Dermis blood vessel endothelial cell (primary cell): ENCODE data around the gene TM9SF2. TPM values are rescaled to one million over a fixed set of nuclear protein-coding genes. Genes with fewer than 3 reads are reported as not detected.
A peak's percentile ranks its signal among the peaks of the same experiment; 100 is the strongest.

Experiments
- DNase-seq: peaks from one replicate; pipeline ENCODE4 v3.0.0; 2010
- total RNA-seq: library from RNA; depleted of rRNA; stranded (reverse); fragments of >200 nt; gene quantifications from 2 replicates; pipeline ENCODE4 v1.2.3, GENCODE V29; 2014

The TM9SF2 gene
- total RNA-seq, 1 donor from 2014 or later, result 153 TPM

GRCh38 chr13:99496184-99497142, 4.8 kb upstream of the TM9SF2 start:
- DNase-seq, result peak; percentile 83

- peak; percentile 98 for DNase-seq
These were observed 2.8 kb upstream of the TM9SF2 start for GRCh38 chr13:99498171-99499161.

- no peak for DNase-seq
These were observed 461 bp upstream of the TM9SF2 start for GRCh38 chr13:99500839-99501183.

GRCh38 chr13:99501848-99502301, 603 bp downstream of the TM9SF2 start:
- peak; percentile 56 for DNase-seq

GRCh38 chr13:99505814-99506269, 4.6 kb downstream of the TM9SF2 start:
- peak; percentile 57 for DNase-seq

GRCh38 chr13:99506634-99507033, 5.4 kb downstream of the TM9SF2 start:
- DNase-seq, result peak; percentile 22

- DNase-seq, result no peak
These were observed 5.8 kb downstream of the TM9SF2 start for GRCh38 chr13:99507054-99507453.

GRCh38 chr13:99507551-99507950, 6.3 kb downstream of the TM9SF2 start:
- no peak for DNase-seq

GRCh38 chr13:99507986-99508385, 6.7 kb downstream of the TM9SF2 start:
- no peak for DNase-seq

GRCh38 chr13:99509479-99509878, 8.2 kb downstream of the TM9SF2 start:
- DNase-seq, result no peak

- DNase-seq, result no peak
These were observed 13.5 kb downstream of the TM9SF2 start for GRCh38 chr13:99514801-99515200.

GRCh38 chr13:99516153-99516929, 15.1 kb downstream of the TM9SF2 start:
- DNase-seq, result no peak

GRCh38 chr13:99517577-99517976, 16.3 kb downstream of the TM9SF2 start:
- no peak for DNase-seq

GRCh38 chr13:99517984-99518383, 16.7 kb downstream of the TM9SF2 start:
- no peak for DNase-seq

- no peak for DNase-seq
These were observed 21.0 kb downstream of the TM9SF2 start for GRCh38 chr13:99522298-99522697.

GRCh38 chr13:99523838-99524237, 22.6 kb downstream of the TM9SF2 start:
- DNase-seq, result no peak

- DNase-seq, result no peak
These were observed 24.7 kb downstream of the TM9SF2 start for GRCh38 chr13:99525967-99526366.

GRCh38 chr13:99526549-99526948, 25.3 kb downstream of the TM9SF2 start:
- no peak for DNase-seq

GRCh38 chr13:99527301-99527700, 26.0 kb downstream of the TM9SF2 start:
- DNase-seq, result no peak

- DNase-seq, result peak; percentile 47
These were observed 27.3 kb downstream of the TM9SF2 start for GRCh38 chr13:99528547-99528946.

- DNase-seq, result no peak
These were observed 34.8 kb downstream of the TM9SF2 start for GRCh38 chr13:99536023-99536422.

GRCh38 chr13:99540530-99540929, 39.3 kb downstream of the TM9SF2 start:
- peak; percentile 7 for DNase-seq
